ENCODE measurements around the gene TMEM50B.

- TF ChIP-seq POLR2A (IDR thresholded peaks at IDR 0.05), result no peak
- no peak for TF ChIP-seq POLR2AphosphoS5 (IDR thresholded peaks at IDR 0.05)
- TF ChIP-seq CTCF (IDR thresholded peaks at IDR 0.05), result no peak
Measured at GRCh38 chr21:33493756-33494155, 14.0 kb upstream of the TMEM50B start.

Data from stomach (tissue), 4 donors.